GM12875 (cell line): Measurements from ENCODE around the gene SLC6A13.
"Not testable (repeated sequence)": the region's sequence is repeated elsewhere in the genome, so short reads cannot be mapped to it uniquely, and the experiment has no call there.

Experiments used
- H3K4me3 ChIP-seq: one replicate; pipeline ENCODE4 v1.5.1; 2011; ENCODE audit warnings: low read depth, low read length, control low read depth
- CTCF ChIP-seq: IDR thresholded peaks from 2 replicates; pipeline ENCODE4 v1.5.1; 2011; ENCODE audit warnings: low read depth, mild to moderate bottlenecking, control low read depth, inconsistent platforms, low read length, moderate library complexity, borderline replicate concordance; ENCODE audit not compliant: insufficient read depth

Gene SLC6A13

GRCh38 chr12:189622-189962 lies 73.0 kb downstream of the SLC6A13 start:
- no peak overlapping the region for H3K4me3 ChIP-seq
- no peak for TF ChIP-seq CTCF

DNA sequence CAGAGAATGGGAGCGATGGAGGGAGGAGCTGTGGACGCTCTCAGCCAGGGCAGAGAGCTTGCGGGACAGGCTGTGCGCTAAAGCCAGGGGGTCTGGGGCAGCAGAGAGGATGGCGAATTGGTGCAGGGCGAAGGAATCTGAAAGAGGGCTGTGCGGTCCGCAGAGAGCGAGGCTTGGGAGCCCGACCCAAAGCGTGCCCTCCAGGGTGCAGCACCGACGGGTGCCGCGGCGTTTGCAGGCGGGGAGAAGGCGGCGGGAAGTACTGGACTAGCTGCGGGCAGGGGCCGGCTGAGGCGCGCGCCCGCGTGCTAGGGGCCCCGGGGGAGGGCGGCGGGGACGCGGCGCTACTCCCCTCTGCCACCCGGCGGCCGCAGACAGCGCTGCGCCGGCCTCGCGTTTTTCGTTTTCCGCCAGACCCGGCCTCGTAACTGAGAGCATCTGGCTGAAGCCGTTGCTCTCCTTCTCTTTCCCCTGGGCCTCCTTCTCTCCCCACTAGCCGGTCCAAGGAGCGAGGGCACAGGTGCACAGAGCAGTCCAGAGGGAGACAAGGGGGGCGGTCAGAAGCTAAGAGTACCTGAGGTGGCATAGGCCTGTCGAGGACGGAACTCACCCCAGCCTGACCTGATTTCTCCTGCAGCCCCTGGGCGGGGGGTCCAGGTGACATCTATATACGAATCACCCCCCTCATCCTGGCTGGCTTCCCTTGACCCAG lies 73.6 kb downstream of the SLC6A13 start:
- TF ChIP-seq CTCF, result peak; percentile 73
- no peak overlapping the region for H3K4me3 ChIP-seq

GRCh38 chr12:187986-188909 lies 74.4 kb downstream of the SLC6A13 start:
- H3K4me3 ChIP-seq, result not testable (repeated sequence)

DNA sequence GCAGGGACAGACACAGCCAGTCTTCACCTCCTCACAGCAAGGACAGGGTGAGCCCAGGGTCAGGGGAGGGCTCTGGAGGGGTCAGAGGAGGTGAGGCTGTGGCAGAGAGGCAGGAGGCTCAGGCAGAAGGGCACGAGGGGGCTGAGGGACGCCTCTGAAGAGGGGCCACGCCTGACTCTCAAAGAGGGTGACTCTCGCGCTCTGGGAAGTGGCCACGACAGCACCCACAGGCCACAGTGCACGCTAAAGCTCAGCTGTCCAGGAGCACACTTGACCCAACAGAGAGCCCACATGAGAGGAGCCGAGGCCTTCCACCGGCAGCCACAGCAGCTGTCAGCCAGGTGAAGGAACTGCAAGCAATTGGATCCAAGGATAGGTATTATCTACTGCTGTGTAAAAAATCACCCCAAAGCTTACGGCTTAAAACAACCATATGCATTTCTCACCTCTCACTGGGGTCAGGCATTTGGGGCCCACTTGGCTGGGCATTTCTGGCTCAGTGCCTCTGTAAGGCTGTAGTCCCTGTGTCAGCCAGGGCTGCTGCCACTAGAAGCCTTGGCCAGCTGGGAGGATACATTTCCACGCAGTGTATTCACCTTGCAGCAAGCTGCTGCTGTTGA lies 76.5 kb downstream of the SLC6A13 start:
- H3K4me3 ChIP-seq, result no peak overlapping the region
- TF ChIP-seq CTCF, result no peak

DNA sequence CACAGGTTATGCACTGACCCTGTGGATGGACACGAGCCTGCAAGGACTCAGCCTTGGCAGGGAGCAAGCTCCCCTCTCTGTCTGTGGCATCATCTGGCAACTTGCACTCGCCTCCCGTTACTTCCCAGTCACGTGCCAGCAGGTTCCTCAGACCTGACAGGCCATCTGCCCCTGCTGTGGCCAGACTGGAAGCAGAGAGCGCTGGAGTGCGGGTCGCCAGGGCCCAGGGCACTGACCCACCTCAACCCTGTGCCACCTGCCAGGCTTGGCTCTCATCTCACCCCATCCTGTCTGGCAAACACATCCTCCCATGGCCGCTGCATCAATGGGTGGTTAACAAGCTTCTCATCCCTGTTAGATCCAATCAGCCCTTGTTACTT lies 77.1 kb downstream of the SLC6A13 start:
- no peak for TF ChIP-seq CTCF
- H3K4me3 ChIP-seq, result no peak overlapping the region

DNA sequence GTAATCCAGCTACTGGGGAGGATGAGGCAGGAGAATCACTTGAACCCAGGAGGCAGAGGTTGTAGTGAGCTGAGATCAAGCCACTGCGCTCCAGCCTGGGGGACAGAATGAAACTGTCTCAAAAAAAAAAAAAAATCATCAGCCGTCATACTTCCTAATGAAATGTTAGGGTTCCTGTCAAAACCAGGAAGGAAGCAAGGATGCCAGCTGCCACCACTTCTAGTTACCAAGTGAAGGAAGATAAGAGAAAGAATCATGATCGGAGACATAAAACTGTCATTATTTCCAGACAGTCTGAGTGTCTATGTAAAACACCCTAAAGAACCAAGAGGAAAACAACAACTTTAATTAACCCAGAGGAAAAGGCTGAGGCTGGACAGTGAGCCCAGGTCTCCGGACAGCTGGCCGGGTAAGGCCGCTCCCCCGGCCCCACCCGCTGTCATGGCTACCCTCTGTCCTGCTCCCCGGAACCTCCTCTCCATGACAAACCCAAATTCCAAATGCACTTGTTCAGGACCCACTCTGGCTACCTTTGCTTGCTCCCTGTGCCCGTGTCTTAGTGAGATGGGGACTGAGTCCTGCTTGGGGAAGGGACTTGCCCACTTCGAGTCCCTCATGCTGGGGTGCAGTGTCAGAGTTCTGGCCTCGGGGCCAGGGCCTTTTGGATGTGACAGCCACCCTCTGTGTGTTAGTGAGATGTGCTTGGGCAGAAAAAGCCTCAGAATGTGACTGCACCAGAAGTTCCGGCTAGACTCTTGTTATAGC lies 77.6 kb downstream of the SLC6A13 start:
- TF ChIP-seq CTCF, result no peak
- no peak overlapping the region for H3K4me3 ChIP-seq

GRCh38 chr12:182381-182892 lies 80.2 kb downstream of the SLC6A13 start:
- no peak for TF ChIP-seq CTCF
- H3K4me3 ChIP-seq, result no peak overlapping the region
